GM12874 (cell line): ENCODE measurements around the gene SCFD2.

Experiments used
- TF ChIP-seq, protein P1 (sequence below): IDR thresholded peaks from 2 replicates; pipeline ENCODE4 v1.5.1; 2011; ENCODE audit warnings: low read depth, mild to moderate bottlenecking, control low read depth, low read length, moderate library complexity; ENCODE audit not compliant: insufficient read depth

SCFD2 gene

DNA sequence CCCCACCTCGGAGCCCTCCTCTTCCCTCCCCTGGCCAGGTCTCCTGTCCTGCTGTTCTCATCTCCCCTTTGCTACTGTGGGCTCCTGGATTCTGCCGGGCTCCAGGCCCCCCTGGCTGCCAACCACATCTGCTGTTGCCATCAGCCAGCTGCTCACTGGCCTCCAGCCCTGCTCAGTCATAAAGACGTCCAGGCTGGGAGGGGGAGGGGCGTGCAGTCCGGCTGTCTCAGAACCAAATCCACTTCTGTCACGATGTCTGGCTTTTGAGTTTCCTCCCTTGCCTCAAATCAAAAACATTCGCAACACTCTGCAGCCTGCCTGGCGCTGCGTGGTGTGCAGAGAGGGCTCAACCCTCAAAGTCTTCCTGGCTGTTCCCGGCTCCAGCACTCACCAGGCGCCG lies 496.7 kb downstream of the SCFD2 start:
- TF ChIP-seq, protein P1, sequence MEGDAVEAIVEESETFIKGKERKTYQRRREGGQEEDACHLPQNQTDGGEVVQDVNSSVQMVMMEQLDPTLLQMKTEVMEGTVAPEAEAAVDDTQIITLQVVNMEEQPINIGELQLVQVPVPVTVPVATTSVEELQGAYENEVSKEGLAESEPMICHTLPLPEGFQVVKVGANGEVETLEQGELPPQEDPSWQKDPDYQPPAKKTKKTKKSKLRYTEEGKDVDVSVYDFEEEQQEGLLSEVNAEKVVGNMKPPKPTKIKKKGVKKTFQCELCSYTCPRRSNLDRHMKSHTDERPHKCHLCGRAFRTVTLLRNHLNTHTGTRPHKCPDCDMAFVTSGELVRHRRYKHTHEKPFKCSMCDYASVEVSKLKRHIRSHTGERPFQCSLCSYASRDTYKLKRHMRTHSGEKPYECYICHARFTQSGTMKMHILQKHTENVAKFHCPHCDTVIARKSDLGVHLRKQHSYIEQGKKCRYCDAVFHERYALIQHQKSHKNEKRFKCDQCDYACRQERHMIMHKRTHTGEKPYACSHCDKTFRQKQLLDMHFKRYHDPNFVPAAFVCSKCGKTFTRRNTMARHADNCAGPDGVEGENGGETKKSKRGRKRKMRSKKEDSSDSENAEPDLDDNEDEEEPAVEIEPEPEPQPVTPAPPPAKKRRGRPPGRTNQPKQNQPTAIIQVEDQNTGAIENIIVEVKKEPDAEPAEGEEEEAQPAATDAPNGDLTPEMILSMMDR: no peak

DNA sequence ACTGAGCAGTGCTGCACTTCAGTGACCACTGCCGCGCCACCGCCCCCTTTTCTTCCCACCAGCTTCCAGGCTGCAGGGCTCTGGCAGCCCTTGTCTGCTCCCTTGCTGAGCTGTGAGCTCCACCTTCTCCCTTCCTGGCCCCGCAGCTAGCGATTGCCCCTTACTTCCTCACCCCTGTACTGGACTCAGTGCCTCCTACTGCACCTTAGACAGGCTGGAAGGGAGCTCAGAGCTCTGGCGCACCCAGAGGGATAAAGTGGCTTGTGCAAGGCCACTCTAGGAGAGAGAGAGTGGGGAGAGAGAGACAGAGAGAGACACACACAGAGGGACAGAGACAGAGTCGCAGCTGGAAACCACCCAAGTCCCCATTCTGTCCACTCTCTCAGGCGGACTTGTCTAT lies 497.7 kb downstream of the SCFD2 start:
- TF ChIP-seq, protein P1: no peak

DNA sequence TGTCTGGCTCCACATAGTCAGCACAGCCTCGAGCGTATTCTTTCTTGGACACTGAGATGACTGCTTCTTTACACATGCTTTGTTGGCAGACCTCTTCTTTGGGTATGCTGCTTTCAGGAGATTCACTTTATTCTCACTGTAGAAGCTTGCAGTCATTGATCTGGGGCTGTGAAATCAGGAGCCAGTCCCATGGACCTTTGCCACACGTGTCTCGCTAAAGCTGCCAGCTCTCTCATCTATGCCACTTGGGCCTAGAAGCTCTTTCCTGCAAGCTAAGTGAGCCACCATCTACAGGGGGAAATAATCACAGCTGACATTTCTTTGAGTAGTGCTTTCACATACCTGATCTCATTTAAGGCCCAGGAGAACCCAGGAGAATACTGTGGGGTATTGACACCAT lies 498.7 kb downstream of the SCFD2 start:
- TF ChIP-seq, protein P1: no peak

DNA sequence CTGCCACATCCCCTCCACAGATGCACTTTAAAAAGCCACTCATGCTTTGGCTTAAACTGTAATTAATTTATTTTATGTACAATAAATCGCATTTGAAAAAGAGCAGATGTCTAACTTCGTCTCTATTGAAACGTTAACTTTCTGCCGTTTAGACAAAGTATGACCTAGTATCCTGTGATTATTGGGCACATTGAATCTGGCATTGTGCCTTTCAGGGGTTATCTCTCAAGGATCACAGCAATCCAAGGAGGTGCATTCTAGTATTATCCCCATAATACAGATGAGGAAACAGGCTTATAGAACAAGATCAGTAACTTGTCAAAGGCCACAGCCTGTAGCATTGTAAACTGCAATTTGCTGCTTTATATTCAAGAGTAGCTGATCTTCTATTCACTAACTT lies 499.1 kb downstream of the SCFD2 start:
- TF ChIP-seq, protein P1: no peak

DNA sequence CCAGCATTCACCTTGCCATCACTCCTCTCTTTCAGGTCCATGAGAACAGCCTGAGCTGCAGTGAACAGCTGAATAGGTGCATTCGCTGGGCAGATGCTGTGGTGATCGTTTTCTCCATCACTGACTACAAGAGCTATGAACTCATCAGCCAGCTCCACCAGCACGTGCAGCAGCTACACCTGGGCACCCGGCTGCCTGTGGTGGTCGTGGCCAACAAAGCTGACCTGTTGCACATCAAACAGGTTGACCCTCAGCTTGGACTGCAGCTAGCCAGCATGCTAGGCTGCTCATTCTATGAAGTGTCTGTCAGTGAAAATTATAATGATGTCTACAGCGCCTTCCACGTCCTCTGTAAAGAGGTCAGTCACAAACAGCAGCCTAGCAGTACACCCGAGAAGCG lies 500.6 kb downstream of the SCFD2 start:
- TF ChIP-seq, protein P1: no peak

DNA sequence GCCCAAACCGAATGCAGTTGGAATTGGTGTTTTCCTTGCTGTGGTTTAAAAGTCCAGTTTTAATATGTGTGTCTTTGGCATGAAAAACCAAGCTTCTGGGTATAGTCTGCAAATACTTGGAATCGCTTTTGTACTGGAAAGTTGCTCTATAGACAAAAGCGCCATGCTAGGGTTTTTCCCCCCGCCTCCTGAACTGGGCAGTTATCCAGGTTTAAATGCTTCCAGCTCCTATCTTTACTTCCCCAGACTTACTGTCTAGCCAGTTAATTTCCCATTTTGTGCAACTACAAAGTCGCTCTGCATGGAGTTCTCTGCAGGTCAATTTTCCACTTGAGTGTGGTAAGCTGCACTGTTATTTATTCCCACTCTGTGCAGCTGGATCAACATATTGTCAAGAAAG lies 501.1 kb downstream of the SCFD2 start:
- TF ChIP-seq, protein P1: no peak

DNA sequence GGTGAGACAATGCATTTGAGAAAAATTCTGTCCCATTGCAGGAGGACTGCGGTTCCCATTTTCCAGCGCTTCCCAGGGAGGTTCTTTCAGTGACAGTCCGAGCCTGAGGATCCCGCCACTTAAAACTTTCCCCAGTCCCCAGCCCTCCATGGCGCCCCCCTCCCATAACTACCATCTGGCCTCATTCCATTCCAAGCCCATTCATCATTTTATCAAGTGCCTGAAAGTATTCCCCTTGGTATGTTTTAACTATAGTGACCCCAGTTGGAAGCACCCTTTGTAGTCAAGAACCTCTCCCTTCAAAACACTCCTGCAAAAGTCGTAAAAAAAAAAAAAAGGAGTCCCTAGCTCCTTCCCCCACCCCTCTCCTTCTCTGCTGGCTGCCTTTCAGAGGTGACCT lies 502.5 kb downstream of the SCFD2 start:
- TF ChIP-seq, protein P1: no peak
